SK-N-MC (cell line): ENCODE measurements around the gene VAV3.

Experiments used
- DNase-seq: peaks from one replicate; pipeline ENCODE4 v3.0.0-alpha.2; 2011; ENCODE audit warnings: low read depth, low spot score
- H3K27ac ChIP-seq: fragments of 200-600 bp; sonication (generic); 2 replicates; pipeline ENCODE4 v1.5.1; 2016; ENCODE audit warnings: mixed run types
- H3K36me3 ChIP-seq: fragments of 200-600 bp; sonication (generic); 2 replicates; pipeline ENCODE4 v1.6.1; 2017; ENCODE audit warnings: antibody characterized with exemption, low read length, mixed read lengths; ENCODE audit not compliant: insufficient read depth
- H3K4me3 ChIP-seq: fragments of 200-600 bp; sonication (generic); 2 replicates; pipeline ENCODE4 v1.5.1; 2016
- H3K9ac ChIP-seq: fragments of 200-600 bp; sonication (generic); 2 replicates; pipeline ENCODE4 v1.8.0; 2017; ENCODE audit warnings: mixed run types, mixed read lengths; ENCODE audit not compliant: insufficient read length
- H3K9me3 ChIP-seq: fragments of 200-600 bp; sonication (generic); 2 replicates; pipeline ENCODE4 v1.6.1; 2017; ENCODE audit warnings: low read depth, mild to moderate bottlenecking, antibody characterized with exemption, low read length, moderate library complexity, mixed read lengths
- EZH2 ChIP-seq: fragments of 200-600 bp; sonication (generic); IDR thresholded peaks from one replicate; pipeline ENCODE4 v1.6.1; 2017; ENCODE audit warnings: antibody characterized with exemption
- FOXP2 ChIP-seq: optimal IDR thresholded peaks from 2 replicates; pipeline ENCODE3; 2011; ENCODE audit warnings: mild to moderate bottlenecking, moderate library complexity; ENCODE audit not compliant: insufficient read depth; ENCODE audit errors: extremely low read length, control extremely low read depth
- POLR2AphosphoS5 ChIP-seq: IDR thresholded peaks from 2 replicates; pipeline ENCODE4 v1.6.1; 2012; ENCODE audit warnings: mild to moderate bottlenecking, low read depth, low read length, borderline replicate concordance

VAV3 gene

DNA sequence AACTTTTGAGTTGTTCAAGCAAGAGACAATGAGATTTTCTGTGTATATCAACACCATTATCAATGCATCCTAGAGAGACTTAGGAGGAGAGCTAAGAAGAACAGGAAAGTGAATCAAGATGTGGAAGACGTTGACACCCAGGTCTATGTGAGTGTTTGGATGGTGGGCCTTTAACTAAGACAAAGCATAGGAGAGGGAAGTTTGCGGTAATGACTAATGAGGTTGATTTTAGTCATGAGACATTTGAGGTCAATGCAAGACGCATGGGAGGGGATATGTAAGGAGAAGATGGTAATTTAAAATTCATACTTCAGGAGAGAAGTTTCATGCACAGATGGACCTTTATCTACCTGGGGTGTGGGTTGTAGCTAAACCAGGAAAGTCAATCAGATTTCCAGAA lies 269.6 kb downstream of the VAV3 start:
- no peaks in the 10 kb centered on the region for H3K36me3 ChIP-seq
- no peak for DNase-seq
- no peak for TF ChIP-seq FOXP2
- TF ChIP-seq EZH2, result no peak
- TF ChIP-seq POLR2AphosphoS5, result no peak

DNA sequence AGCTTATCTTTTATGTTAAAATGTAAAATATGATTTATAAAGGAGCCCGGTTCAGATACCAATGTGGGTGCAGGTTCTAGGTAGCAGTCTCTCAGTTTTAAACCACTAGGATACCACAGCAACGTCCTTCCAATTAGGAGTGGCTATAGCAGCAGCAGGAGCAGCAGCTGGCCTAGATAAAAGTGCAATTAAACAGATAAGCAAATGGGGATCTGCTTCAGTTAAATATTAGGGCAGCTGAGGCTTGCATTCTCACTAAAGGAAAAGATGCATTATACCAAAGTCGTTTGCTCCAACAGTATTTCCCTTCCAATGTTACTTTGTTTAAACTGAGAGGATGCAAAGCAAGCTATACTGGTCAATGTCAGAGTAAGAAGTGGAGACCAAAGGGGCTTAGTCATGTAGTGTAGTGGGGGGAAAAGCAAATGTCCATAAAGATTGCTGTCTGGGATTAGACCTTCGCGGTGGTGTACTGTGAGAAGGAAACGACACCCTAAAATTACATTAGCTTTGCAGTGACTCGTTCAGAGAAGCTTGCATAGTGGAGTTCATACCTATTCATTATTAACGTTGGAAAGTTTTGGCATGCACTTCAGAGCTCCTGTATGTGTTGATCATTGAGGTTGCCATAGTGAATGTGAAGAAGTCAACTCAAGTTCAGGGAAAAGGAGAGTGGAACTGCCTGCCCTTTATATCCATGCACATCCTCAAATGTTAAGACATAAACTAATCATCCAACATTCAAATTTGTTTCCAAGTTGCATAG lies 272.2 kb downstream of the VAV3 start:
- no peaks in the 10 kb centered on the region for H3K9me3 ChIP-seq
- no peaks in the 10 kb centered on the region for H3K36me3 ChIP-seq
- no peak overlapping the region for H3K9ac ChIP-seq
- no peak overlapping the region for H3K27ac ChIP-seq
- no peak overlapping the region for H3K4me3 ChIP-seq
- DNase-seq, result no peak
- TF ChIP-seq POLR2AphosphoS5, result no peak
- no peak for TF ChIP-seq EZH2
- TF ChIP-seq FOXP2, result no peak

More for the DNA sequence above, 269.6 kb downstream of the VAV3 start:
- Histone ChIP-seq H3K27ac (no peak overlapping the region), H3K9me3 (no peaks in the 10 kb centered on the region), H3K4me3 (no peak overlapping the region), H3K9ac (no peak overlapping the region)

DNA sequence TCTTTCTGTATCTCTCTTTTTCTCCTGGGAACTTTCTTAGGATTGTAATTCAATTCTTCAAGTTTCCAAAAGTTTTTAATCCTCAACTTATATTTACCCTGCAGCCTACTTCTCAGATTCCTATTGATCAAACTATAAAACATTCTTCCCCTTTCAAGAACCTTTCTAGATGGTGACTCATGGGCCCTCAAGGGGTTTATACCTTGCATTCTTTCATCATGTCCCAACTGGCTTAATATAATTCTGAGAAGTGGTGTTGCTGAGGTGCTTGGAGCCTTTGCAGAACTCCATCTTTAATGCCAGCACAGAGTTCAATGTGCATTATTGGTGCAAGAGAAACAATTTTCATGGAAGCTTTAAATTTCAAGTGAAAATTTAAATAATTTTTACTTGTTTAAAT lies 273.4 kb downstream of the VAV3 start:
- H3K4me3 ChIP-seq, result no peak overlapping the region
- TF ChIP-seq POLR2AphosphoS5, result no peak
- no peak for TF ChIP-seq EZH2
- TF ChIP-seq FOXP2, result no peak
- no peak for DNase-seq
- no peaks in the 10 kb centered on the region for H3K9me3 ChIP-seq
- no peak overlapping the region for H3K9ac ChIP-seq
- H3K27ac ChIP-seq, result no peak overlapping the region
- H3K36me3 ChIP-seq, result no peaks in the 10 kb centered on the region

DNA sequence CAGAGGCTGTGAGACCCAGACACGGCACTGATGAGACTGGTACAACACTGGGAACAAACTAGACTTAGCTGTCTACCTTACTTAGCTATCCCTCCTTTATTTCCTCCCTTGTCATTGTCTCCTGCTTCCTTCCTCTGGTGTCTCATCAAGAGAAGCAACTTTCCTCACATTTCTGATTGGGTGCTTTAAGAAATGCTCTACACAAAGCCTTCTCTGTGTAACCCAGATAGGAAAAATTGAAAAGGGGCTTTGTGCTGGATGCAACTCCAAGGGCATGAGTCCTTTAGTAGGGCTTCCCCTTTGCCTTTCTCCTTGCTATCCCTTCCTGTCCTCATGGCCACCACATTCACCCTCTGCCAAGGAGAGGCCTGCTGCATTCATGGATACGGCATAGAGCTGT lies 274.5 kb downstream of the VAV3 start:
- Histone ChIP-seq H3K27ac (peak overlapping the region; percentile 75), H3K4me3 (no peak overlapping the region), H3K36me3 (no peaks in the 10 kb centered on the region), H3K9ac (peak overlapping the region; percentile 13), H3K9me3 (no peaks in the 10 kb centered on the region)
- TF ChIP-seq FOXP2, result no peak
- no peak for TF ChIP-seq EZH2
- TF ChIP-seq POLR2AphosphoS5, result no peak
- DNase-seq, result no peak

DNA sequence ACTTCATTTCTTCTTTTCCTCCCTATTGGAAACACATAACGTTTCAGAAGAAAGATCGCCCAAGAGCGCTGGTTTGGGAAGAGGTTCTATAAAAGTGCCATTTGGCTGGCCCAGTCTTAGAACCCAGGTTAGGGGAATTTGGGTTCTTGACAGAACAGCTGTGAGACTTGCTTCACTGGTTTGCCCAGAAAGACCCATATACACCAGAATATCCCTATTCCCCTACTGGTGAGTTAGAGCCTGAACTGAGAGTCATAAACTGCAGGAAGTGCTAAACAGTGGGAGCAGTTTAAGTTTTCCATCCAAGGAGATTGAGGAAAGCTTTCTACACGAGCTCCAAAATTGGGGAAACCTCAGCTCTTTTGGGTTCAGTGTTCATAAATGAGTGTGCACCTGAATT lies 275.2 kb downstream of the VAV3 start:
- Histone ChIP-seq H3K27ac (no peak overlapping the region), H3K4me3 (no peak overlapping the region), H3K9ac (no peak overlapping the region), H3K9me3 (no peaks in the 10 kb centered on the region), H3K36me3 (no peaks in the 10 kb centered on the region)
- no peak for TF ChIP-seq EZH2
- TF ChIP-seq FOXP2, result no peak
- TF ChIP-seq POLR2AphosphoS5, result no peak
- no peak for DNase-seq

DNA sequence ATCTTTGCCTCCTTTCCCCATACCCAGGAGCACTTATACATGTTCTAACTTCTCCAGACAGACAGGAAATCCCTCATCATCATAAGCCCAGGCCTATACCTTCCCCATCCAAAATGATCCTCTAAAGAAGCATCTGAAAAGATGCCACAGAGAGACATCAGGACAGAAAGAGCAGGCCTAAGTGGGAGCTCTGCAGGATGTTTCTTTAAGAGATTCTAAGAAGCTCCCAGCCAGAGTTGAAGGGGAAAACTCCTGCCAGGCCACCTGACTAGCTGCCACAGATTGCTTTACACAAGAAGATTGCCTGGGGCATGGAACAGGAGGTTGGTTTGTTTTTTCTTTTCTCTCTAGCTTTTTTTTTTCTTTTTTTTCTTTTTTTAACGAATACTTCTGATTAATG lies 275.8 kb downstream of the VAV3 start:
- H3K9ac ChIP-seq, result no peak overlapping the region
- no peak for TF ChIP-seq FOXP2
- TF ChIP-seq EZH2, result no peak
- no peak for TF ChIP-seq POLR2AphosphoS5
- DNase-seq, result no peak
- no peaks in the 10 kb centered on the region for H3K36me3 ChIP-seq
- H3K27ac ChIP-seq, result 0 out of 2 replicates have a peak overlapping the region, but pooled peaks have one; percentile 16
- no peaks in the 10 kb centered on the region for H3K9me3 ChIP-seq
- no peak overlapping the region for H3K4me3 ChIP-seq

DNA sequence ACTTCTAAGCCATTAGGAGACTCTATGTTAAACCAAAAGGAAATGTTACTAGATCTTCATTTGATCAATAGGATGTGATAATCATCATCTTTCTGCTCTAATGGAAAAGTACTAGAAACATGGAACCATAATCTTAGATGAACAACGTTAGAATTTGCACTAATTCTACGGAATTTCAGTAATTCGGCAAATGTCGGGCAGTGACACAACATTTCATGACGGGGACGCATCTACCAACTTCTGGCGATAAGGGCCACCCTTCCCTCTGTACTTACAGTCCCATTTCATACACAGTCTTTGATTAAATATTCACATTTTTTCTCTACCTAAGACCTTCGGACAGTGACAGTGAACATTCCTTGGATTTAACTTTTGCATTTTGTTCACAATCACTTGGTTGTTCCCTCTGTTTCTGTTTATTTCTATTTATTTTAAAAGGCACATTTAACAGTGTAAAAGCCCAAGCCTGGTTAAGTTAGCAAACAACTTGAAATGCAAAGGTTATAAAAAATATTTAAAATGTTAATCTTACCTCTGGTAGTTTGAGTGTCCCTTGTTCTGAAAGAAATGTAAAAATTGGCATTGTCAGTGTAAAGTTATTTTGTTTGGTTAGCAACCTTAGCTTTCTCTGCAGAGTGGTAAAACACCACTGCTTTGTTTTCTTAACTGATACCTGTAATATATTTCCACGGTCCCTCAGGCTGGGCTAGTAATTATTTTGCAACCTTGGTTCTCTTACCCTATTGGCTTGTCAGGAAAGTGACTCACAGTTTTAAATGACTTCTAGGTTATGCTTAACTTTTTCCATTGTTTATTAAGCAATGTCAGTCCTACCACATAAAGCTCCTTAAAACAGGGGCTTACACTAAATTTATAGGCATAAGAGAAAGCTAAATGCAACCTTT lies 276.9 kb downstream of the VAV3 start:
- no peak overlapping the region for H3K4me3 ChIP-seq
- H3K9ac ChIP-seq, result no peak overlapping the region
- no peak for TF ChIP-seq FOXP2
- TF ChIP-seq POLR2AphosphoS5, result no peak
- no peak for TF ChIP-seq EZH2
- no peak overlapping the region for H3K27ac ChIP-seq
- H3K9me3 ChIP-seq, result no peaks in the 10 kb centered on the region
- no peak for DNase-seq
- H3K36me3 ChIP-seq, result no peaks in the 10 kb centered on the region

DNA sequence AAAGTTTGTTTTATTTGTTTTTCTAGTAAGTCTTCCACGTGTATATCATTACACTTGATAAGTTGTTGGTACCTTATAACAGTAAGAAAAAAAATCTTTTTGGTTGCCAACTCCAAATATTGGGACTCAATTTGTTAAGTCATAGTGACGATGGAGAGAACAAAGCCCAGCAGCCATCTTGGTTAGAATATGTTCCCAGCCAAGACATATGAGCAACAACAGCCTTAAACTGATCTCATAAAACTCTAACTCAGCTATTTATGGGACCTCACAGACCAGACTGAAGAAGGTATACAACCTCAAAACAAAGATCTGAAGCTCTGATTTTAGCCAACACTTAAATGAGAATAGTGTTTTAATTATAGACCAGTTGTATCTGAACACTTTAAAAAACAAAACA lies 281.3 kb downstream of the VAV3 start:
- no peak overlapping the region for H3K9ac ChIP-seq
- DNase-seq, result no peak
- H3K4me3 ChIP-seq, result no peak overlapping the region
- peak overlapping the region; percentile 79 for H3K27ac ChIP-seq
- no peak for TF ChIP-seq FOXP2
- no peak for TF ChIP-seq POLR2AphosphoS5
- TF ChIP-seq EZH2, result no peak
- no peaks in the 10 kb centered on the region for H3K36me3 ChIP-seq
- no peaks in the 10 kb centered on the region for H3K9me3 ChIP-seq
